Caco-2 (cell line): ENCODE results near the gene GPR78. TPM values are rescaled to one million over a fixed set of nuclear protein-coding genes. Genes with fewer than 3 reads are reported as not detected.

Experiments
- BruUV-seq: library from RNA; stranded (reverse); fragments of 400-500 nt; replicated peaks from 2 replicates; lab custom pipeline; 2021; lab: Mats Ljungman, UMichigan
- CTCF ChIA-PET: fragments of 300-600 bp; sonication (Branson Sonifier 250); formaldehyde crosslinking; loops from one replicate; lab custom pipeline; 2022; ENCODE audit warnings: antibody characterized with exemption; lab: Charles Lee
- POLR2A ChIA-PET: fragments of 300-600 bp; sonication (Branson Sonifier 250); formaldehyde crosslinking; loops from one replicate; lab custom pipeline; 2022; ENCODE audit warnings: antibody characterized with exemption; lab: Charles Lee
- DNase-seq, 2 experiments: peaks; one replicate each; pipeline versions ENCODE4 v3.0.0 to v3.0.0-alpha.2; 2020 to 2022
- H3K27me3 ChIP-seq: replicated peaks from 2 replicates; pipeline ENCODE4 v1.6.0; 2011; ENCODE audit warnings: low read length; ENCODE audit not compliant: control insufficient read depth, insufficient read depth
- H3K36me3 ChIP-seq: 2 replicates; pipeline ENCODE4 v1.5.1; 2011; ENCODE audit warnings: low read length; ENCODE audit not compliant: control insufficient read depth, insufficient read depth
- H3K4me1 ChIP-seq: fragments of 250-450 bp; sonication (Bioruptor Pico); 2 replicates; pipeline ENCODE4 v1.5.1; 2020; ENCODE audit warnings: mild to moderate bottlenecking
- H3K4me3 ChIP-seq: 2 replicates; pipeline ENCODE4 v1.5.1; 2011; ENCODE audit warnings: low read depth, mild to moderate bottlenecking, control low read depth, low read length
- H3K9me3 ChIP-seq: fragments of 250-450 bp; sonication (Bioruptor Pico); 2 replicates; pipeline ENCODE4 v1.5.1; 2020; ENCODE audit warnings: mild to moderate bottlenecking, moderate library complexity
- H3K27ac Mint-ChIP-seq: one replicate; pipeline ENCODE4 v1.8.0; 2022; ENCODE audit warnings: mixed read lengths; ENCODE audit not compliant: unreplicated experiment
- H3K27me3 Mint-ChIP-seq: one replicate; pipeline ENCODE4 v1.8.0; 2022; ENCODE audit warnings: mixed read lengths; ENCODE audit not compliant: insufficient read depth, unreplicated experiment
- H3K36me3 Mint-ChIP-seq: one replicate; pipeline ENCODE4 v1.8.0; 2022; ENCODE audit warnings: mild to moderate bottlenecking, mixed read lengths; ENCODE audit not compliant: insufficient read depth, unreplicated experiment
- H3K4me1 Mint-ChIP-seq: one replicate; pipeline ENCODE4 v1.8.0; 2022; ENCODE audit warnings: low read depth, mixed read lengths; ENCODE audit not compliant: unreplicated experiment
- H3K4me3 Mint-ChIP-seq: one replicate; pipeline ENCODE4 v1.8.0; 2022; ENCODE audit warnings: mild to moderate bottlenecking, moderate library complexity, mixed read lengths; ENCODE audit not compliant: unreplicated experiment
- H3K9me3 Mint-ChIP-seq: one replicate; pipeline ENCODE4 v1.8.0; 2022; ENCODE audit warnings: mixed read lengths; ENCODE audit not compliant: unreplicated experiment
- intact Hi-C: fragments of 100-400 bp; cut with micrococcal nuclease; formaldehyde crosslinking; loops from one replicate; pipeline ENCODE4 v1.10.0; 2022; ENCODE audit not compliant: unreplicated experiment
- total RNA-seq: library from RNA; stranded (reverse); gene quantifications from 2 replicates; pipeline ENCODE4 v1.2.3, GENCODE V29; 2022
- TF ChIP-seq, protein P1 (sequence below), 2 experiments: fragments of 200-600 bp in 1 of 2; IDR thresholded peaks; 1 replicate in 1 of 2; 2 replicates in 1 of 2; pipeline versions ENCODE4 v1.5.1 to v1.8.0; 2011 to 2022; ENCODE audit warnings: antibody characterized with exemption in 1 of 2, control low read depth in 1 of 2, inconsistent platforms in 1 of 2, low read depth in 1 of 2, low read length in 1 of 2, mild to moderate bottlenecking in 1 of 2, moderate library complexity in 1 of 2; ENCODE audit not compliant: insufficient read depth in 1 of 2, severe bottlenecking in 1 of 2, unreplicated experiment in 1 of 2

The GPR78 gene
- total RNA-seq, 1 experiment from 2014 or later: 0.68 TPM

DNA sequence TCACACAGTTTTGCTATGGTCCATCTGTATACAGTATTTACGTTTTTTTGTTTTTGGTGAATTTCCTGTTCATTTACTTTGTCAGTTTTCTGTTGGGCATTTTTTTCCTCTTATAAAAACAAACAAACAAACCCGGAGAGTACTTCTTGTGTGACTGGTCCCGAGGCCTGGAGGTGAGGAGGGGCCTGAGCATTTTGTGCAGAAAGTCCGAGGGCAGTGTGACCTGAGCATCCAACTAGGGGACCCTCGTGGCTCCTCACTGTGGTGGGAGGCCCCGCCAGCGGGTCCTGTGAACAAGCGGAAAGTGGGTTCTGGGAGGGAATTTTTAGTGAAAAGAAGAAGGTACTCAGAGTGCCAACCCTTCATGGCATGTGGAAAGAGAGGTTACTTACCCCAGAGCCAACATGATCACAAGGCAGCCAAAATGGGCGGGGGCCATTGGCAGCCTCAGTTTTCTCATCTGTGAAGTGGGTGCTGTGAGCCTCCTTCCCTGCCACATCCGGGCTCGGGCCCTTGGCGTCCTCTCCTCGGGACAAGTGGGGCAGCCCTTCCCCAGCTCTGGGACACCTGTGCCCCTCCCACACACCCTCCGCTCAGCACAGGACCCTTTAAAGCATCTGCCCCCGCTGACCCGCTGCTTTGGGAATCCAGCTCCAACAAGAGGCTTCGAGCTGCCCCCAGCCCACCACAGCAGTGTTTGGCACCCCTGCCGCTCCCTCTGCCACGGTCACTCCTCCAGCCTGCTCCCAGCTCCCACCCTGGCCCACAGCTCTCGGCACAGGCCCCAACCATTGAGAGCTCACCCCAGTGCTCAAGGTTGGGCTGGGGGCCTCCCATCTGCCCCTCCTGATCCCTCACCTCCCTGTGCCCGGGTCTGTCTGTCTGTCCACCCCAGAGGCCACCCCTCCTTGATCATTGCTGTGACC, 22.8 kb upstream of the GPR78 start:
- intact Hi-C loops: loop anchor here (5.0 kb wide), 1 partner anchor 35 kb away; the partner anchor contains the start of gene CPZ
- DNase-seq: no peak
- BruUV-seq: no TSS peak
- Mint-ChIP-seq H3K36me3 (peaks cover 5% of the 10 kb centered on the region), H3K9me3 (no peaks in the 10 kb centered on the region), H3K27ac (peak overlapping the region; percentile 59), H3K4me1 (peaks cover 29% of the 10 kb centered on the region), H3K27me3 (no peaks in the 10 kb centered on the region), H3K4me3 (no peak overlapping the region)
- H3K4me1 ChIP-seq: peaks cover 62% of the 10 kb centered on the region
- H3K36me3 ChIP-seq: no peaks in the 10 kb centered on the region
- no peaks in the 10 kb centered on the region for H3K9me3 ChIP-seq
- H3K4me3 ChIP-seq: no peak overlapping the region
- TF ChIP-seq, protein P1, sequence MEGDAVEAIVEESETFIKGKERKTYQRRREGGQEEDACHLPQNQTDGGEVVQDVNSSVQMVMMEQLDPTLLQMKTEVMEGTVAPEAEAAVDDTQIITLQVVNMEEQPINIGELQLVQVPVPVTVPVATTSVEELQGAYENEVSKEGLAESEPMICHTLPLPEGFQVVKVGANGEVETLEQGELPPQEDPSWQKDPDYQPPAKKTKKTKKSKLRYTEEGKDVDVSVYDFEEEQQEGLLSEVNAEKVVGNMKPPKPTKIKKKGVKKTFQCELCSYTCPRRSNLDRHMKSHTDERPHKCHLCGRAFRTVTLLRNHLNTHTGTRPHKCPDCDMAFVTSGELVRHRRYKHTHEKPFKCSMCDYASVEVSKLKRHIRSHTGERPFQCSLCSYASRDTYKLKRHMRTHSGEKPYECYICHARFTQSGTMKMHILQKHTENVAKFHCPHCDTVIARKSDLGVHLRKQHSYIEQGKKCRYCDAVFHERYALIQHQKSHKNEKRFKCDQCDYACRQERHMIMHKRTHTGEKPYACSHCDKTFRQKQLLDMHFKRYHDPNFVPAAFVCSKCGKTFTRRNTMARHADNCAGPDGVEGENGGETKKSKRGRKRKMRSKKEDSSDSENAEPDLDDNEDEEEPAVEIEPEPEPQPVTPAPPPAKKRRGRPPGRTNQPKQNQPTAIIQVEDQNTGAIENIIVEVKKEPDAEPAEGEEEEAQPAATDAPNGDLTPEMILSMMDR (IDR thresholded peaks at IDR 0.05; ENCODE audit: insufficient read depth in 1 of 2, low read depth in 1 of 2, low read length in 1 of 2, severe bottlenecking in 1 of 2, unreplicated experiment in 1 of 2): no peak
- CTCF ChIA-PET: interaction anchor here (0.6 to 1.3 kb wide), 3 partner anchors 8 to 1631 kb away, joined by 3 read pairs; no protein-coding TSS in a partner anchor
- POLR2A ChIA-PET: no interaction called here
- H3K27me3 ChIP-seq: no peaks in the 10 kb centered on the region

DNA sequence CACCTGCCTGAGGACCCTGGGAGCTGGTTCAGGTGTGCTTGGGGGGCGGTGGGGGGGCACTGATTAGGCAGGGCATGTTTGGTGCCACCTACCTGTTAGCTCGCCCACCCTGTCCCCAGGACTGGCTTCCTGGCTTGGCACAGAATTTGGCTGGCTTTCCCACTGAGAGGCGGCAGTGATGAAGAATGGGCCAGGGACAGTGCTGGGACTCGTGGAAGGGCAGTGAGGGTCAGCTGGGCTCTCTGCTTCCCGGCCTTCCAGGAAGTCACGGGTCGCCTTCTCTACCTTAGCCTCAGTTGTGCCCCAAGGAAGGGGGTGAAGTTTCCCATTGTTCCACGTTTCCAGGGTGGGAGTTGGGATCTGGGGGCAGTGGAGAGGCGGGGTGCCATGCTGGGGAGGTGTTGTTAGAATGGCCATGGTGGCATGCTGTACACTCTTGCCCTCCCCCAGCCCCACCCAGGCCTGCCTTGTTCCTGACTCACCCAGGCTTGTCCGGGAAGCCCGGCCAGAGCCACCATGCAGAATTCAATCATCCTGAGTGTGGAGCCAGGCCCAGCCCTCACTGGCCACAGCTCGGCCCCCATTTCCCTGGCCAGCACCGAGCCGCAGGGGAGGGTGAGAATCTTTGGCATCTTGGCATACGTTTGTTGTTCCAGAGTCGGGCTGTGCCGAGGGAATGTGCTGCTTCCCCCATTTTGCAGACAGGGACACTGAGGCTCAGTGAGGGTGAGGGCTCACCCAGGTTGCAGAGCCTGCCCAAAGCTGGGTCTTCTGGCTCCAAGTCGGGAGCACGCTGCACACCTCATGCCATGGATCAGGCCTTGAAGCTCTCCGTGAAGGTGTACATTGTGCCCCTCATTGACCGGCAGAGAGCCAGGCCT, 21.9 kb upstream of the GPR78 start:
- CTCF ChIA-PET: interaction anchor here (0.6 kb wide), 1 partner anchor 9 kb away, joined by 3 read pairs; no protein-coding TSS in a partner anchor
- no peak for DNase-seq
- Histone ChIP-seq H3K27me3 (no peaks in the 10 kb centered on the region), H3K4me3 (no peak overlapping the region), H3K36me3 (no peaks in the 10 kb centered on the region), H3K4me1 (peaks cover 65% of the 10 kb centered on the region), H3K9me3 (no peaks in the 10 kb centered on the region)
- Mint-ChIP-seq H3K9me3 (no peaks in the 10 kb centered on the region), H3K4me3 (no peak overlapping the region), H3K4me1 (peaks cover 29% of the 10 kb centered on the region), H3K27me3 (no peaks in the 10 kb centered on the region), H3K27ac (peak overlapping the region; percentile 19), H3K36me3 (peaks cover 5% of the 10 kb centered on the region)
- TF ChIP-seq, protein P1 (IDR thresholded peaks at IDR 0.05; ENCODE audit: insufficient read depth in 1 of 2, low read depth in 1 of 2, low read length in 1 of 2, severe bottlenecking in 1 of 2, unreplicated experiment in 1 of 2): no peak
- intact Hi-C loops: loop anchor here (5.0 kb wide), 1 partner anchor 34 kb away; the partner anchor contains the start of gene CPZ
- BruUV-seq: no TSS peak
- POLR2A ChIA-PET: no interaction called here

DNA sequence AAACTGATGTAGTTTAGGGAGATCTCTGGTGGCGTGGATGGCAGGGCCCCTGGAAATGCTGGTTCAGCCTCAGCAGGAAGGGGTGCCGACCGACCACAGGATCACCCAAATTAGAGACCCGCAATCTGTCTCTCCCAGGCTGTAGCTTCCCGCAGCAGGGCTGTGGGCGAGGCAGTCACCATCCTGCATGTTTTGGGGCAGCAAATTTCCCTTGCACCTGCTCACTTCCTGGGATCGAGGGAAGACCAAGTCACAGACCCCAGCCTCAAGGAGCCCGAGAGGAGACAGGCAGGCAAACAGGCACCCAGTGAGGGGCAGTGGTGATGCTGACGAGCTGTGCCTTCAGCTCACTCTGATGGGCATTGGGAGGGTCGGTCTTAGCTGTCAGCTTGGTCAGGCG, 21.2 kb upstream of the GPR78 start:
- ChIA-PET POLR2A (no interaction called here), CTCF (no interaction called here)
- Histone ChIP-seq H3K9me3 (no peaks in the 10 kb centered on the region), H3K36me3 (no peaks in the 10 kb centered on the region), H3K27me3 (no peaks in the 10 kb centered on the region), H3K4me1 (peaks cover 65% of the 10 kb centered on the region), H3K4me3 (no peak overlapping the region)
- no TSS peak for BruUV-seq
- H3K27ac Mint-ChIP-seq: peak overlapping the region; percentile 19
- peaks cover 5% of the 10 kb centered on the region for H3K36me3 Mint-ChIP-seq
- no peaks in the 10 kb centered on the region for H3K27me3 Mint-ChIP-seq
- DNase-seq: no peak
- H3K4me3 Mint-ChIP-seq: no peak overlapping the region
- H3K4me1 Mint-ChIP-seq: peaks cover 29% of the 10 kb centered on the region
- TF ChIP-seq, protein P1 (IDR thresholded peaks at IDR 0.05; ENCODE audit: insufficient read depth in 1 of 2, low read depth in 1 of 2, low read length in 1 of 2, severe bottlenecking in 1 of 2, unreplicated experiment in 1 of 2): no peak
- H3K9me3 Mint-ChIP-seq: no peaks in the 10 kb centered on the region
- intact Hi-C loops: loop anchor here (5.0 kb wide), 1 partner anchor 33 kb away; the partner anchor contains the start of gene CPZ
